Breast epithelium (tissue), 4 donors: ENCODE results near the gene ILDR1. TPM values are rescaled to one million over a fixed set of nuclear protein-coding genes. Genes with fewer than 3 reads are reported as not detected.

Experiments used
- DNase-seq, 2 donors: peaks; one replicate each; pipeline ENCODE4 v3.0.0-alpha.2; 2019; ENCODE audit warnings: low spot score in 2 of 2
- H3K27ac ChIP-seq, 2 donors: fragments of 200-600 bp; sonication (generic) in 1 of 2; one replicate each; pipeline ENCODE4 v1.5.1; 2016 to 2019; ENCODE audit warnings: mild to moderate bottlenecking in 1 of 2
- H3K27me3 ChIP-seq, 2 donors: fragments of 200-600 bp; sonication (generic) in 1 of 2; one replicate each; pipeline versions ENCODE4 v1.5.1 to v1.6.0; 2017 to 2019; ENCODE audit warnings: control low read depth in 1 of 2, mild to moderate bottlenecking in 1 of 2
- H3K36me3 ChIP-seq: fragments of 200-600 bp; one replicate; pipeline ENCODE4 v1.5.1; 2019
- H3K4me1 ChIP-seq, 2 donors: fragments of 200-600 bp; sonication (generic); one replicate each; pipeline ENCODE4 v1.5.1; 2016 to 2019; ENCODE audit warnings: control low read depth in 1 of 2
- H3K4me3 ChIP-seq, 3 donors: fragments of 200-600 bp; sonication (generic); 1 replicate in 2 of 3; 2 replicates in 1 of 3; pipeline ENCODE4 v1.5.1; 2016 to 2019; ENCODE audit warnings: mild to moderate bottlenecking in 3 of 3, moderate library complexity in 2 of 3
- H3K9me3 ChIP-seq, 2 donors: fragments of 200-600 bp; sonication (generic) in 1 of 2; one replicate each; pipeline ENCODE4 v1.5.1; 2016 to 2019; ENCODE audit warnings: control low read depth in 1 of 2
- CTCF ChIP-seq, 3 donors: fragments of 450-650 bp; IDR thresholded peaks; one replicate each; pipeline ENCODE4 v1.5.1; 2016 to 2017; ENCODE audit warnings: antibody characterized with exemption in 3 of 3, mild to moderate bottlenecking in 3 of 3, moderate library complexity in 3 of 3
- POLR2A ChIP-seq: fragments of 450-650 bp; IDR thresholded peaks from one replicate; pipeline ENCODE4 v1.6.1; 2016; ENCODE audit warnings: antibody characterized with exemption, mild to moderate bottlenecking, moderate library complexity
- POLR2AphosphoS5 ChIP-seq, 3 donors: sonication (generic); formaldehyde crosslinking; IDR thresholded peaks; one replicate each; pipeline ENCODE4 v1.6.1; 2017; ENCODE audit warnings: antibody characterized with exemption in 3 of 3
- intact Hi-C: fragments of 100-400 bp; cut with DNase I; formaldehyde crosslinking; loops from one replicate; pipeline ENCODE4 v1.15.1; 2023; ENCODE audit warnings: low total_unique reads
- total RNA-seq, 3 donors: library from RNA; depleted of rRNA; stranded (reverse); fragments of >200 nt; gene quantifications; one replicate each; pipeline ENCODE4 v1.1.0, GENCODE V29; 2016

Gene ILDR1
- total RNA-seq, 3 donors from 2014 or later = 3.3 to 5.9 TPM; not detected in 1

- TF ChIP-seq POLR2A = no peak
- no peak for TF ChIP-seq POLR2AphosphoS5 (IDR thresholded peaks at IDR 0.05)
- TF ChIP-seq CTCF (IDR thresholded peaks at IDR 0.05) = no peak
- no peak for DNase-seq
These were observed 42.8 kb downstream of the ILDR1 start for GRCh38 chr3:121979246-121979645.

GRCh38 chr3:121976727-121977126 is 45.3 kb downstream of the ILDR1 start:
- Histone ChIP-seq H3K4me1 (no peaks in the 10 kb centered on the region), H3K36me3 (no peaks in the 10 kb centered on the region), H3K9me3 (peaks cover 0 to 7% of the 10 kb centered on the region in 2 donors), H3K4me3 (no peak overlapping the region), H3K27ac (no peak overlapping the region), H3K27me3 (no peaks in the 10 kb centered on the region)
- intact Hi-C loops = no loop called here
- DNase-seq = no peak
- no peak for TF ChIP-seq POLR2AphosphoS5 (IDR thresholded peaks at IDR 0.05)
- no peak for TF ChIP-seq CTCF (IDR thresholded peaks at IDR 0.05)

More at GRCh38 chr3:121979246-121979645, 42.8 kb downstream of the ILDR1 start:
- peaks cover 5 to 23% of the 10 kb centered on the region in 2 donors for H3K9me3 ChIP-seq
- intact Hi-C loops = no loop called here
- no peaks in the 10 kb centered on the region for H3K36me3 ChIP-seq
- H3K27me3 ChIP-seq = no peaks in the 10 kb centered on the region
- H3K4me3 ChIP-seq = no peak overlapping the region
- H3K4me1 ChIP-seq = no peaks in the 10 kb centered on the region
- H3K27ac ChIP-seq = no peak overlapping the region

- intact Hi-C loops = no loop called here
- no peaks in the 10 kb centered on the region for H3K36me3 ChIP-seq
- no peaks in the 10 kb centered on the region for H3K4me1 ChIP-seq
- no peak overlapping the region for H3K4me3 ChIP-seq
- TF ChIP-seq POLR2AphosphoS5 (IDR thresholded peaks at IDR 0.05) = no peak
- TF ChIP-seq POLR2A = no peak
- H3K27me3 ChIP-seq = no peaks in the 10 kb centered on the region
- DNase-seq = no peak
- no peak overlapping the region for H3K27ac ChIP-seq
- H3K9me3 ChIP-seq = peaks cover 0 to 7% of the 10 kb centered on the region in 2 donors
These were observed 46.2 kb downstream of the ILDR1 start for GRCh38 chr3:121975702-121976302.

GRCh38 chr3:121974601-121975111 is 47.4 kb downstream of the ILDR1 start:
- no peak for TF ChIP-seq CTCF (IDR thresholded peaks at IDR 0.05)
- no peak for TF ChIP-seq POLR2A
- TF ChIP-seq POLR2AphosphoS5 (IDR thresholded peaks at IDR 0.05) = no peak
- Histone ChIP-seq H3K9me3 (peaks cover 0 to 7% of the 10 kb centered on the region in 2 donors), H3K4me1 (no peaks in the 10 kb centered on the region), H3K27ac (no peak overlapping the region), H3K4me3 (no peak overlapping the region), H3K27me3 (no peaks in the 10 kb centered on the region), H3K36me3 (no peaks in the 10 kb centered on the region)
- intact Hi-C loops = no loop called here
- no peak for DNase-seq

- intact Hi-C loops = no loop called here
- H3K36me3 ChIP-seq = no peaks in the 10 kb centered on the region
- no peaks in the 10 kb centered on the region for H3K4me1 ChIP-seq
These were observed 52.0 kb downstream of the ILDR1 start for GRCh38 chr3:121970047-121970446.

More at GRCh38 chr3:121970047-121970446, 52.0 kb downstream of the ILDR1 start:
- H3K27ac ChIP-seq = no peak overlapping the region
- no peak overlapping the region for H3K4me3 ChIP-seq
- H3K9me3 ChIP-seq = no peaks in the 10 kb centered on the region
- TF ChIP-seq POLR2AphosphoS5 (IDR thresholded peaks at IDR 0.05) (no peak), POLR2A (no peak), CTCF (IDR thresholded peaks at IDR 0.05) (no peak)
- no peak for DNase-seq
- no peaks in the 10 kb centered on the region for H3K27me3 ChIP-seq
